H1 (cell line): ENCODE data around the gene CHTF8. TPM values are rescaled to one million over a fixed set of nuclear protein-coding genes. Genes with fewer than 3 reads are reported as not detected.

Experiments used
- CBX8 ChIP-seq: fragments of 300-800, 300-1000 bp; sonication (generic); IDR thresholded peaks from 2 replicates; pipeline ENCODE4 v1.7.1; 2016; ENCODE audit warnings: low read depth, low read length, borderline replicate concordance
- CREB1 ChIP-seq: IDR thresholded peaks from 2 replicates; pipeline ENCODE4 v1.6.1; 2012; ENCODE audit warnings: inconsistent platforms
- HDAC2 ChIP-seq, 2 experiments: fragments of 300-600 bp in 1 of 2; sonication (generic) in 1 of 2; IDR thresholded peaks; 2 replicates each; pipeline ENCODE4 v1.6.1; 2011 to 2012; ENCODE audit warnings: low read depth in 2 of 2, low read length in 2 of 2, mild to moderate bottlenecking in 2 of 2, moderate library complexity in 2 of 2, borderline replicate concordance in 1 of 2, inconsistent platforms in 1 of 2
- POLR2A ChIP-seq, 2 experiments: IDR thresholded peaks; 1 replicate in 1 of 2; 2 replicates in 1 of 2; pipeline ENCODE4 v1.6.1; 2011; ENCODE audit warnings: low read depth in 2 of 2, low read length in 2 of 2, mild to moderate bottlenecking in 2 of 2; ENCODE audit errors: control extremely low read depth in 1 of 2
- SAP30 ChIP-seq: fragments of 300-600 bp; sonication (generic); IDR thresholded peaks from 2 replicates; pipeline ENCODE4 v1.7.1; 2012; ENCODE audit warnings: low read length, moderate library complexity, mild to moderate bottlenecking, inconsistent platforms; ENCODE audit not compliant: insufficient read depth, insufficient replicate concordance
- SIRT6 ChIP-seq: IDR thresholded peaks from one replicate; pipeline ENCODE4 v1.7.1; 2012; ENCODE audit warnings: low read length, inconsistent platforms
- TAF7 ChIP-seq: optimal IDR thresholded peaks from 2 replicates; pipeline ENCODE3; 2011; ENCODE audit warnings: low read depth, mild to moderate bottlenecking, inconsistent platforms, low read length, moderate library complexity, borderline replicate concordance
- TCF12 ChIP-seq: IDR thresholded peaks from 2 replicates; pipeline ENCODE4 v1.6.1; 2011; ENCODE audit warnings: low read depth, mild to moderate bottlenecking, low read length
- ZNF274 ChIP-seq: IDR thresholded peaks from 2 replicates; pipeline ENCODE4 v1.7.0; 2012; ENCODE audit warnings: low read length, borderline replicate concordance; ENCODE audit errors: extremely low read depth
- polyA plus RNA-seq, 7 experiments: library from polyadenylated mRNA; depleted of rRNA in 3 of 7; stranded (reverse) in 5 of 7; unstranded in 2 of 7; fragments of >200 nt in 5 of 7; fragments of 200-250 nt in 2 of 7; gene quantifications; 1 replicate in 5 of 7; 2 replicates in 1 of 7; 4 replicates in 1 of 7; pipeline versions ENCODE4 v1.2.1 to v1.2.3, GENCODE V29; 2011 to 2013; ENCODE audit warnings: missing spikeins in 2 of 7, mixed read lengths in 2 of 7
- total RNA-seq: library from RNA; stranded (reverse); fragmentation: NEBNext Ultra II Directional; extraction: Animal tissue kit (Norgen Biotek cat#: 25700); gene quantifications from 2 replicates; pipeline ENCODE4 v1.2.1, GENCODE V29; 2021
- TF ChIP-seq, protein P1 (sequence below): IDR thresholded peaks from 2 replicates; pipeline ENCODE4 v1.6.1; 2012; ENCODE audit warnings: low read length, inconsistent platforms
- TF ChIP-seq, protein P2 (sequence below): IDR thresholded peaks from 2 replicates; pipeline ENCODE4 v1.6.1; 2012; ENCODE audit warnings: inconsistent platforms

Gene CHTF8
- total and polyA plus RNA-seq, 2 of the 8 experiments (the other 6 are each of a cell fraction or from before 2014, with no cell fraction given), result 114 to 138 TPM

DNA sequence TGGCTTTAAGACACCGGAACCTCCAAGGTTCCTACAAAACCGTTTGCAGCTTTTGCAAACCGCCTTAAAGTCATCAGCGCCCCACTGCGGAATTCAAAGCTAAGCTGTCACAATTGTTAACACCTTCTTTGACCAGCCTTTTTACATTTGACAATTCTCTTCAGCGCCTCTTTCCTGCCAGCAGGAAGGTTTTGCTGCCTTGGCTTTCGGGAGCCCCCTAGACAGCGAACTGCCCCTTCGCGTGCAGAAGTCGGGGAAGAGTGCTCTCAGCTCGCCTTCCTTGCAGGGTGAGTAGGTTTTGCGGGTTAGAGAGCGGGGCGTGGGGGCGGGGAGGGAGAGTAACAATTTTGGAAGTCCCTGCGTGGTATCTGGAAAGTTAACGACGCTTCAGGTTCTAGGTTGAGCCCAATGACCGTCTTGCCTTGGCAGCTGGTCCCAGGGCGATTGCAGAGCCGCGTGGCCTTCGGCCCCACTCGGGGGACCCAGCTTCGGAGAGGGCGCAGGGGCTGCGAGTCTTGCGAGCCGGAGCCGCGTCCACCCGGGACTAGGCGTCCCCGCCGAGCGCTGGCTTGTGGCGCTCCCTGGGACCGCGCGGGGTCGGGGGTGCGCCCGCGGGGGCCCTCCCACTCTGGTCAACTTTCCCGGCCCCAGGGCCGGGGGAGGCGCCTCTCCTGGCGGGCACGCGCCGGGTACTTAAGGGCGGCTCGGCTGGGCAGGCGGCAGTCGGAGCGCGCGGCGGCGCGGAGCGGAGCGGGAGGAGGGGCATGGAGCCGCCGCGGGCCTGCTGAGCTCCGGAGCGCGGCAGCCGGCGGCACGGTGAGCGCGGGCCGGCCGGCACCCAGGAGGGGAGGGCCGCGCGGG lies 26.7 kb downstream of the CHTF8 start, which contains the start of gene HAS3 (continued):
- TF ChIP-seq, protein P1, sequence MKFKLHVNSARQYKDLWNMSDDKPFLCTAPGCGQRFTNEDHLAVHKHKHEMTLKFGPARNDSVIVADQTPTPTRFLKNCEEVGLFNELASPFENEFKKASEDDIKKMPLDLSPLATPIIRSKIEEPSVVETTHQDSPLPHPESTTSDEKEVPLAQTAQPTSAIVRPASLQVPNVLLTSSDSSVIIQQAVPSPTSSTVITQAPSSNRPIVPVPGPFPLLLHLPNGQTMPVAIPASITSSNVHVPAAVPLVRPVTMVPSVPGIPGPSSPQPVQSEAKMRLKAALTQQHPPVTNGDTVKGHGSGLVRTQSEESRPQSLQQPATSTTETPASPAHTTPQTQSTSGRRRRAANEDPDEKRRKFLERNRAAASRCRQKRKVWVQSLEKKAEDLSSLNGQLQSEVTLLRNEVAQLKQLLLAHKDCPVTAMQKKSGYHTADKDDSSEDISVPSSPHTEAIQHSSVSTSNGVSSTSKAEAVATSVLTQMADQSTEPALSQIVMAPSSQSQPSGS, result 0 out of 2 replicates have a peak, but pooled peaks have one; percentile 7
- TF ChIP-seq ZNF274, result no peak
- TF ChIP-seq HDAC2 (IDR thresholded peaks at IDR 0.05; ENCODE audit: borderline replicate concordance in 1 of 2, low read depth in 2 of 2, low read length in 2 of 2), result peak; percentile 34 to 61; a peak in 2 of 4 replicates
- TF ChIP-seq CBX8, result no peak
- no peak for TF ChIP-seq TCF12
- TF ChIP-seq, protein P2, sequence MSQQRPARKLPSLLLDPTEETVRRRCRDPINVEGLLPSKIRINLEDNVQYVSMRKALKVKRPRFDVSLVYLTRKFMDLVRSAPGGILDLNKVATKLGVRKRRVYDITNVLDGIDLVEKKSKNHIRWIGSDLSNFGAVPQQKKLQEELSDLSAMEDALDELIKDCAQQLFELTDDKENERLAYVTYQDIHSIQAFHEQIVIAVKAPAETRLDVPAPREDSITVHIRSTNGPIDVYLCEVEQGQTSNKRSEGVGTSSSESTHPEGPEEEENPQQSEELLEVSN, result 0 out of 2 replicates have a peak, but pooled peaks have one; percentile 49
- no peak for TF ChIP-seq SIRT6
- no peak for TF ChIP-seq CREB1
- no peak for TF ChIP-seq TAF7
- TF ChIP-seq POLR2A (IDR thresholded peaks at IDR 0.05; ENCODE audit: control extremely low read depth in 1 of 2, low read depth in 2 of 2, low read length in 2 of 2), result peak; percentile 16 to 71; a peak in 2 of 3 replicates
- peak; percentile 88 for TF ChIP-seq SAP30
